Effector CD4-positive, alpha-beta T cell (primary cell): Measurements from ENCODE around the gene SPRED2.
A peak's percentile ranks its signal among the peaks of the same experiment; 100 is the strongest.
"Not testable (repeated sequence)": the region's sequence is repeated elsewhere in the genome, so short reads cannot be mapped to it uniquely, and the experiment has no call there.

Source experiments
- DNase-seq: peaks from one replicate; pipeline ENCODE4 v3.0.0-alpha.2; 2020

The SPRED2 gene

DNA sequence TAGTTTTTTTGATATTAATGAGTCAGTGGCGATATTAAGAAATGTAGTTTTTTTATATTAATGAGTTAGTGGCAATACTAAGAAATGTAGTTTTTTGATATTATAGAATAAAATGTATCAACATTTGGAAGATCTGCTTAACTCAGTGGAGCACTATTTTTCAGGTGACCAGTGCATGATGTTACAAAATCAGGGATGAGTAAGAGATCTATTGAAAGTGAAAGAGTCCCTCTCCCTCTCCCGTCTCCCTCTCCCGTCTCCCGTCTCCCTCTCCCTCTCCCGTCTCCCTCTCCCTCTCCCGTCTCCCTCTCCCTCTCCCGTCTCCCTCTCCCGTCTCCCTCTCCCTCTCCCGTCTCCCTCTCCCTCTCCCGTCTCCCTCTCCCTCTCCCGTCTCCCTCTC is 94.5 kb downstream of the SPRED2 start:
- not testable (repeated sequence) for DNase-seq

- no peak for DNase-seq
Measured at GRCh38 chr2:65334714-65335113, 97.7 kb downstream of the SPRED2 start.

DNA sequence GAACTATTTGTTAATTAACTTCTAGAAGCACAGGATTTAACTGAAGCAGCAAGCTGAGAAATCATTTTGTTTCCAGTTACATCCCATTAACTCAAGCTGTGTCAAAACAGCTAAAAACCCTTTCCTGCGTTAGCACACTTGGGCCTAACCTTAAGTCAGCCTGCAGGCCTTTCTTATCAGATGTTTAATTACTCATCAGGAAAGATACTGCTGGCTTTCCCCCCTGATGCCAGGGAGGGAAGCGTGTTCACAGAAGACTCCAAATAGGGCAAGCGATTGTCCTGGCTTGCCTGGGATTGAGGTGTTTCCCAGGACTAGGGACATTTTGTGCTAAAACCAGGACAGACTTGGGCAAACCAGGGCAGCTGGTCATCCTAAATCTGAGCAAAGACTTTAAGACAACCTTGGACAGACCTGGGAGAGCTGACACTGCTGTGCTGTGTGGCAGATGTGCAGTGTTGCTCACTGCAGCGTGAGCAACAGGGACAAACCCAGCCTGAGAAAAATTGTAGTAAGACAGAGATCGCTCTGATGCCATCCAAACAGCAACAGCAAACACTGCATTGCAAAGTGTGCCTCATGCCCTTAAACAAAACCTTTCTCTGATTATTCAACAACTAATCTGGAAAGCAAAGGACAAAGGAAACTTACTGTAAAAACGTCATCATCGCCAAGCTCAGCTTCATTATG is 100.9 kb downstream of the SPRED2 start:
- DNase-seq = no peak

DNA sequence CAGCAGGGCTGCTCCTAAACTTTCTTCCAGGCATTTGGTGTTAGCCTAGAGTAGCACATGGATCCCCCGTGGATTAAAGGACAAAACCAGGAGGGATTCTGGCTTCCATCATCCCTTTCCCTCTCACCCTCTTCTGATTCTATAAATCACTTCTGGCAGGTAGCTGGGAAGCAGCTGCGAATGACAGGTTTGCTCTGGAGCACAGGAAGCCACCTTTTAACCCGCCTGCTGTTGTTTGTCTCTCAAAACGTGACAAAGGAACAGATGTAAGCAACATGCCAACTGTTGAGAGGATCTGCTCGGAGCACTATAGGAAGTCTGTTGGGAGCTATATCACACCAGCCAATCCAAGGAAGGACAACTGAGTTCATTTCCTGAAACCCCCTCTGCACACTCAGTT is 102.9 kb downstream of the SPRED2 start:
- DNase-seq = no peak

- no peak for DNase-seq
Measured at GRCh38 chr2:65326276-65326675, 106.1 kb downstream of the SPRED2 start.

DNA sequence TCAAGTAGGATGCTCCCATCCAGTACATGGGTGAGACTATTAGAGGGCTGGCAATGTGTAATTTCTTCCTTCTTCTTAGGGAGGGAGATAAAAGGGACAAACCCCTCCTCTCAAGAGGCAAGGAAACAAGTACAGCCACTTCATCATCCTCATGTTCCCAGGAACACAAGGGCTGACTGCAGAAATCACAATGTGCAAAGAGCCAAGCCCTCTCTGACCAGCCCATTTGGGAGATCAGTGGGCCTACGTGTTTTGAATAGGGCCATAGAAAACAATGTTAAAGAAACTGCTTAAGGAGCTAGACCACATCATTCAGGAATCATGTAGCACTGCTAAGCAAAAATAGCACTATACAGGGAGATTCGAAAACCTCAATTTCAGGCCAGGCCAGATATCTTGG is 107.3 kb downstream of the SPRED2 start:
- DNase-seq = no peak

- no peak for DNase-seq
Measured at GRCh38 chr2:65320946-65321345, 111.5 kb downstream of the SPRED2 start.

- no peak for DNase-seq
Measured at GRCh38 chr2:65320042-65320725, 112.2 kb downstream of the SPRED2 start.

DNA sequence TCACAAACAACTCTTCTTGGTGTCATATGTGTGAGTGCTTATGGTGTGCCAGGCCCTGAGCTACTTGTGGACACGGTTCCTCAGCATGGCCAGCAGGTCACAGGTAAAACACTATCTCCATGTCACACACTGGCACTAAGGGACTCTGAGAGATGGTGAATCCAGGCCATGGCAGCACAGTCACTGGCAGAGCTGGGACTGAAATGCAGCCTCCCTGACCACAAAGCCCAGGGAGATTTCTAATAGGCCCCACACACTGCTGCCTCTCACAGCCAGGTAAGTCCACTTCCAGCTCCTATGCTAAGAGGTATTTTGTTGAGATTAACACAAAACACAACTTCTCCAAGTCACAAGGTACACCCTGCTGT is 112.7 kb downstream of the SPRED2 start:
- DNase-seq = no peak

DNA sequence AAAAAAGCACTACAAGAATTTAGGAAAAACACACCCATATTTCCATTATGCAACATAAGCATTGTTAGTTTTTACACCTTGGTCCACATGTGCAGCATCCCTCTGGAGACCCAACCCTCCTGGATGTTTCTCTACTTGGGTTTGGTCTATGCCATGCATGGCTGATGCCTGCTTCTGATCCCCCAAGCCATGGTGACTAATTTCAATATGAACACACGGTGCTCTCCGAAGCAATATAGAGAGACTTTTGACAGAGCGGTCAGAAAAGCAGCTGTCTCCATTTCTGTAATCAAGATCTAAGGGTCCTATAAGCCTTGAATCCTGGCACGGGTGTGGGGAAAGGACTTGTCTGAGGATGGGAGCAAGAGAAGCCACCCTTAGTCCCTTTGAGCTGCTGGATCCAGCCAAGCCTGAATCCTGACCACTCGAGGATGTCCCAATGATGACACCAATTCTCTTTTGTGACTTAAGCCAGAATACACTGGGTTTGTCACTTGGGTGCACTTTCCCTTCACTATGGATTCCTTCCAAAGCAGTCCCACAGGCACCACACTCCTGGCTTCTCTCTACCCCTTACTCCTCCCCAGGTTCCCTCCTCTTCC is 113.2 kb downstream of the SPRED2 start:
- no peak for DNase-seq

DNA sequence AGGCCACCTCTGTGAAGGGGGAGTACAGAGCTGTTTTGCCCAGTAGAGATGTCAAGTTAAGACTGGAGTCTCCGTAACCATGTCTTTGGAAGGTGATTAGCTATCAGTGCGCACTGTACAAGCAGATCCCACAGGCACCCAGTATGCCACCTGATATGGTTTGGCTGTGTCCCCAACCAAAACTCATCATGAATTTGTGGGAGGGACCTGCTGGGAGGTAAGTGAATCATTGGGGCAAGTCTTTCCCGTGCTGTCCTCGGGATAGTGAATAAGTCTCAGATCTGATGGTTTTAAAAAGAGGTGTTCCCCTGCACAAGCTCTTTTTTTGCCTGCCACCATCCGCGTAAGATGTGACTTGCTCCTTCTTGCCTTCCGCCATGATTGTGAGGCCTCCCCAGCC is 114.6 kb downstream of the SPRED2 start:
- DNase-seq = no peak

DNA sequence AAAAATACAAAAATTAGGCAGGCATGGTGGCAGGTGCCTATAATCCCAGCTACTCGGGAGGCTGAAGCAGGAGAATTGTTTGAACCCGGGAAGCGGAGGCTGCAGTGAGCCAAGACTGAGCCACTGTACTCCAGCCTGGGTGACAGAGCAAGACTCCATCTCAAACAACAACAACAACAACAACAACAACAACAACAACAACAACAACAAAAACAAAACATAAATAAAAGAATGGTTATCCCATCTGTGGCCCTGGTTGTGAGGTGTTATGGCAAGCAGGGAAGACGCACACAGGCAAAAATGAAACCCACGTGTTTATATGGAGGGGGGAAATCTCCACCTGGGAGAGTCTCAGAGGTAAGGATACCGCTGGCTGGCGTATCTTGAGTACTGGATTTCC is 115.0 kb downstream of the SPRED2 start:
- DNase-seq = not testable (repeated sequence)

- no peak for DNase-seq
Measured at GRCh38 chr2:65316072-65316471, 116.3 kb downstream of the SPRED2 start.

DNA sequence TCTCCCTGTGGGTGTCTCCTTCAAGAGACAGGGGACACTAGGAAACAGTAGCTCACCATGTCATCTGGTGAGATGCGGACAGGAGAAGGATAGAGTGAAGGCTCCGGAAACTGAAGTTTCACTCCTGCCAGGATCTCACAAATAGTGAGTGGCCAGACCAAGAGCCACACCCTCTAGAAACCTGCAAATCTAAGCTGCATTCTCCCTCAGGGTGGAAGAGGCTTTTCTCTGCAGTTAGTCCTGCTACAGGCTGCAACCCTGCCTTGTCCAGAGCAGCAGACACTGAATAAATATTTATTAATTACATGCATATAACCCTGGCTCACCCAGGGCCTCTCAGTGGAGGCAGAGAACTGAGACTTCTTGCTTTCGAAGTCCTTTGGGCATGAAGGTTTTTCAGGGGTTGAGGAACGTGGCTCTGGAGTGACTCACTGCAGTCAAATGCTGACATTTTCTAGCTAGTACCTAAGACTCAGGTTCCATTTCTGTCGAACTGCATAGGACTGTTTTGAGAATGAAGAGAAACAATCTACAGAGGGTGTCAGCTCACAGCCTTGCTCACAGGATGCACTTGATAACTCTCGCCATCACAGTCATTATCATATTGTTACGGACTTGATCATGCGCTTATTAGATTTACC is 117.5 kb downstream of the SPRED2 start:
- DNase-seq = no peak

DNA sequence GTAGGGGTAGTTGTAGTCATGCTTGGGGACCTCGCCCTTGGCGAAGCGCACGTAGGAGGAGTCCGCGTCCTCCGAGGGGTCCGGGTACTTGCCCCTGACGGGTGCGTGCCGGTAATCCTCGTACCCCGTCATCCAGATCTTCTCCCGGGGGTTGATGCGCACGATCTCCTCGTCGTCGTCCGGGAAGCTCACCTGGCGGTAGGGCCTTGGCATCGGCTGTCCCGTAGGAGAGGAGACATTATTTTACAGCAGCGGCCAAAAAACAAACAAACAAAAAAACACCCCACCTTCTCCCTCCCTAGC is 118.5 kb downstream of the SPRED2 start:
- no peak for DNase-seq

GRCh38 chr2:65313126-65313953 is 119.1 kb downstream of the SPRED2 start:
- no peak for DNase-seq

DNA sequence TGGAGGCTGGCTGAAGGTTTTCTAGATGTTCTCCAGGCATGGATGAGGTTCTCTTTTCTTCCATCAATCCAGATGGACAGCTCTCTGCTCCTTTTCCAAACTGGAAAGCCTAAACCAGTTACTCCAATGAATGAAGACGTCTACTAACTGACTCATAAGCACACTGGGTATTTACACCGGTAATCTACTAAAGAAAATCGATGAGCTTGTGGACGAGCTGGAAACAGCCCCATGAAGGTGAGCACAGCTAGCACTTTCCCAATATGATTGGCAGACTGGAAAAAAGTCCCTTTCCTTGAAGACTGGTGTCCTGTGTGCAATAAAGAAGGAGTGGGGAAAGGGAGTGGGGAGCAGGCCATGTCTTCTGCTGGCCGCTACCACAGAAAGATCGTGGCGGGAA is 120.8 kb downstream of the SPRED2 start:
- DNase-seq = no peak

GRCh38 chr2:65311049-65311448 is 121.3 kb downstream of the SPRED2 start:
- DNase-seq = no peak

GRCh38 chr2:65309699-65310098 is 122.7 kb downstream of the SPRED2 start:
- no peak for DNase-seq

DNA sequence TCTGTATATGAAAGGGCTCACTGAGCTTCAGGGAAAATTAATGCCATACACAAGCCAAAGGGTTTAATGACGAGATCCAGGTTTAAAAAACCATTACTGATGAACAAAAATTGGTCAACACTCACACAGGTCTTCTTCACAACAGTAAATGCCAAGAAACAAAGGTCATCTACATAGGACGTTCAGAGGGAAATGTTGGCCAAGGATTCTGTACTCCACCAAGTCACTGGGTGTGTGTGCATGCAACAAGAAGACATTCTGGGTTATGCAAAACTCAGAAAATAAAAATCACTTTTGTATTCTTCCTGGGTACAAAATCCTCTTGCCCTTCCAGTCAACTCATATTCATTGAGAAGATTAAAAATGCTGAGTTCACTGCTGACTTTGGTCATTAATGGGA is 126.5 kb downstream of the SPRED2 start:
- DNase-seq = no peak

DNA sequence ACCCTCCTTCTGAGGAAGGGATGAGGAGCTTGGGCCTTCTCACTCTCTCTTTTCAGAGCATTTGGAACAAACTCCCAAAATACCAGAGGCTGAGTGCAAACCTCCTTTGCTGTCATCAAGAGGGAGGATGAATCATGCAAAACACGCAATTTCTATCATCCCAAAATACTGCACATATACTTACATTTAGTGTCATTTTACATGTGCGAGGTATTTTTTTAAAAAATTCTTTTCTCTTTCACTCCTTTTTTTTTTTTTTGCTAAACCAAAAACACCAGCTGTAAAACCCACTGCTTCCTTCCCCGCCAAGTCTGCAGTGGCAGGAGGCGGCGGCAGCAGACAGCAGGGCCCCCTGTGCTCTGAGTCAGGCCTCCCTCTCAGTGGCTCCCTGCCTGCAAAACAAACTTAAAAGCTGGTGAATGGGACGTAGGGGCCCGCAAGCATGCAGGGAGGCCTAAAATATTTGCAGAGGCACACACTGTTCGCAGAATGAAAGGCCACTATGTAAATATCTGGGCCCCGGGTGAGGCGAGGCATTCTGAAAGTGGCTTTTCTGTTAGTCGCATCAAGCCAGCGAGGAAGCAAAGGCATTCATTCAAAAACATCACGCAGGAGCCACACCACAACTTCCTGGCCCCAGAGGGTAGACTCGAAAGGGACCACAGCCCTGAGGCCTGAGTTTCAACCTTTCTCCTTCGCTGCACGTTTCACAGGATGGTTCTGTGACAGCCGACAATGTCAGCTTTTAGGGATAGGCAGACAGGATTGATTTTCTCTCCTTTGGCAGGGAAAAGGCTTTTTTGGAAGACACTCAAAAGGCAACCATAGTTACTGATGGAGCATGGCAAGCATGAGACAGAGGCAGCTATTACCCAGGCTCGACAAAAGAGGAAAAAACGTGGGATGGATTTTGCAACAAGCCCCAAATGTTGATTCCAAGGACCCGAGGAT is 131.4 kb downstream of the SPRED2 start:
- DNase-seq = peak; percentile 44
